B cell (primary cell): ENCODE results near the gene TEKT4. TPM values are rescaled to one million over a fixed set of nuclear protein-coding genes. Genes with fewer than 3 reads are reported as not detected.
"Not testable (repeated sequence)": the region's sequence is repeated elsewhere in the genome, so short reads cannot be mapped to it uniquely, and the experiment has no call there.

Source experiments
- ATAC-seq: fragments of 200-7000 bp; cut with Tn5 transposase; one replicate; pipeline ENCODE4 v1.10.0; 2021; ENCODE audit warnings: low read depth, mild to moderate bottlenecking, moderate number of reproducible peaks, moderate library complexity
- CTCF ChIA-PET: fragments of 350-600 bp; sonication (Branson Sonifier 250); formaldehyde crosslinking; loops from one replicate; lab custom pipeline; 2021; ENCODE audit warnings: antibody characterized with exemption, inconsistent platforms; lab: Charles Lee
- POLR2A ChIA-PET: fragments of 350-600 bp; sonication (Branson Sonifier 250); formaldehyde crosslinking; loops from one replicate; lab custom pipeline; 2021; ENCODE audit warnings: antibody characterized with exemption; lab: Charles Lee
- DNase-seq: peaks from one replicate; pipeline ENCODE4 v3.0.0; 2013
- H2AFZ ChIP-seq: 2 replicates; pipeline ENCODE4 v1.6.1; 2012; ENCODE audit warnings: mild to moderate bottlenecking, low read depth, low read length; ENCODE audit not compliant: insufficient read depth, poor library complexity, severe bottlenecking
- H3K27ac ChIP-seq, 2 donors: 1 replicate in 1 of 2; 2 replicates in 1 of 2; pipeline ENCODE4 v1.5.1; 2012 to 2013; ENCODE audit warnings: low read length in 2 of 2, mild to moderate bottlenecking in 2 of 2, moderate library complexity in 1 of 2
- H3K27me3 ChIP-seq, 4 experiments: fragments of 200-600 bp in 1 of 4; sonication (generic) in 1 of 4; replicated peaks in 1 of 4; 1 replicate in 2 of 4; 2 replicates in 2 of 4; pipeline versions ENCODE4 v1.6.1 to v1.7.0; 2013 to 2016; ENCODE audit warnings: low read length in 3 of 4, mild to moderate bottlenecking in 2 of 4, mixed read lengths in 1 of 4, moderate library complexity in 1 of 4; ENCODE audit not compliant: insufficient read depth in 4 of 4, control insufficient read depth in 3 of 4; ENCODE audit errors: control extremely low read depth in 1 of 4
- H3K36me3 ChIP-seq, 2 experiments: replicated peaks in 1 of 2; 1 replicate in 1 of 2; 2 replicates in 1 of 2; pipeline versions ENCODE4 v1.6.1 to v1.7.1; 2013; ENCODE audit warnings: low read length in 1 of 2; ENCODE audit not compliant: insufficient read depth in 2 of 2, control insufficient read depth in 1 of 2; ENCODE audit errors: control extremely low read depth in 1 of 2, extremely low read depth in 1 of 2
- H3K4me1 ChIP-seq, 2 donors: fragments of 200-600 bp in 1 of 2; sonication (generic) in 1 of 2; 1 replicate in 1 of 2; 2 replicates in 1 of 2; pipeline versions ENCODE4 v1.5.1 to v1.6.1; 2013 to 2017; ENCODE audit warnings: low read length in 2 of 2; ENCODE audit not compliant: control insufficient read depth in 2 of 2, insufficient read depth in 2 of 2
- H3K4me2 ChIP-seq: replicated peaks from 2 replicates; pipeline ENCODE3; 2012; ENCODE audit warnings: mild to moderate bottlenecking, low read depth, low read length; ENCODE audit not compliant: poor library complexity, severe bottlenecking
- H3K4me3 ChIP-seq, 5 experiments: fragments of 200-600 bp in 1 of 5; sonication (generic) in 1 of 5; 1 replicate in 3 of 5; 2 replicates in 2 of 5; pipeline versions ENCODE4 v1.5.1 to v1.7.0; 2011 to 2016; ENCODE audit warnings: low read length in 4 of 5, mild to moderate bottlenecking in 4 of 5, low read depth in 2 of 5, control low read depth in 1 of 5, moderate library complexity in 1 of 5; ENCODE audit not compliant: insufficient read depth in 1 of 5; ENCODE audit errors: control extremely low read depth in 1 of 5, extremely low read depth in 1 of 5
- H3K79me2 ChIP-seq: fragments of 200-600 bp; sonication (generic); one replicate; pipeline ENCODE4 v1.6.0; 2016; ENCODE audit warnings: low read length; ENCODE audit not compliant: control insufficient read depth, insufficient read depth
- H3K9ac ChIP-seq: fragments of 200-600 bp; sonication (generic); 2 replicates; pipeline ENCODE4 v1.6.1; 2017; ENCODE audit warnings: mild to moderate bottlenecking, low read length, moderate library complexity
- H3K9me3 ChIP-seq, 3 donors: one replicate each; pipeline versions ENCODE4 v1.6.1 to v1.7.1; 2013; ENCODE audit warnings: low read length in 2 of 3; ENCODE audit not compliant: control insufficient read depth in 2 of 3, insufficient read depth in 1 of 3; ENCODE audit errors: control extremely low read depth in 1 of 3
- H4K20me1 ChIP-seq: 2 replicates; pipeline ENCODE4 v1.6.0; 2012; ENCODE audit warnings: mild to moderate bottlenecking, low read length; ENCODE audit not compliant: insufficient read depth, control insufficient read depth, poor library complexity, severe bottlenecking
- H3K27ac Mint-ChIP-seq: one replicate; pipeline ENCODE4 v1.8.0; 2021; ENCODE audit warnings: mixed read lengths
- H3K27me3 Mint-ChIP-seq: one replicate; pipeline ENCODE4 v1.8.0; 2021; ENCODE audit warnings: mixed read lengths
- H3K4me1 Mint-ChIP-seq: one replicate; pipeline ENCODE4 v1.8.0; 2021; ENCODE audit warnings: mixed read lengths
- H3K4me3 Mint-ChIP-seq: one replicate; pipeline ENCODE4 v1.8.0; 2021; ENCODE audit warnings: mixed read lengths
- H3K9me3 Mint-ChIP-seq: one replicate; pipeline ENCODE4 v1.8.0; 2022; ENCODE audit warnings: mixed read lengths; ENCODE audit not compliant: insufficient read depth
- EZH2 ChIP-seq: IDR thresholded peaks from 2 replicates; pipeline ENCODE4 v1.6.1; 2012; ENCODE audit warnings: borderline replicate concordance, low read depth, mild to moderate bottlenecking, moderate library complexity, low read length; ENCODE audit not compliant: insufficient read depth, poor library complexity, severe bottlenecking
- WGBS: methylation state at CpG from one replicate; pipeline ENCODE4 v1.1.5; 2013; ENCODE audit warnings: missing lambda C conversion rate; ENCODE audit not compliant: insufficient coverage; 5-methylcytosine and 5-hydroxymethylcytosine counted together
- intact Hi-C: fragments of 100-400 bp; cut with micrococcal nuclease; formaldehyde crosslinking; loops from one replicate; pipeline ENCODE4 v1.10.0; 2022
- polyA plus RNA-seq: library from polyadenylated mRNA; depleted of rRNA; stranded (reverse); fragments of >200 nt; gene quantifications from 2 replicates; pipeline ENCODE4 v1.2.3, GENCODE V29; 2012
- total RNA-seq, 2 donors: library from RNA; stranded (reverse); fragments of 120-200 nt in 1 of 2; gene quantifications; 1 replicate in 1 of 2; 2 replicates in 1 of 2; pipeline versions ENCODE4 v1.2.3 to v1.2.4, GENCODE V29; 2013 to 2022
- TF ChIP-seq, protein P1 (sequence below): fragments of 200-600 bp; IDR thresholded peaks from one replicate; pipeline ENCODE4 v1.8.0; 2022; ENCODE audit warnings: antibody characterized with exemption, mild to moderate bottlenecking

TEKT4 gene
- total and polyA plus RNA-seq, 2 donors (not counting 1 experiment from before 2014, with no cell fraction given), result not detected

DNA sequence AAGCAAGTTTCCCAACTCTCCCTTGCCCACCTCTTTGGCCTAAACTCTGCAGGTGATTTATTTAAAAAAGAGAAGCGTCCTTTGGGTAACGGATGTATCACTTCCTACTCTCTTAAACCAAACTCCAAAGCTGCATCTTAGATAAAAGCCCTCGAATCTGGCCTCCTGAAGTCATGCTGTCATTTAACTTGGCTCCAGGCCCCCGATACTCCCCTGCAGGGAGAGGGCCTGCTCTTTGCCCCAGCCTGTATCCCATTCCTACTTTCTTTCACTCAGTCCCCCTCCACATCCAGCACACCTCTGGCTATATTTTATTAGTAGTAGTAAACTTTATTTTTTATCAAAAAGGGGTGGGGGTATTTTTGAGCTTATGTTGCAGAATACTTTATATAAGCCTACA is 19.0 kb downstream of the TEKT4 start:
- Histone ChIP-seq H2AFZ (no peak overlapping the region), H3K9ac (no peak overlapping the region), H4K20me1 (no peaks in the 10 kb centered on the region), H3K4me1 (no peaks in the 10 kb centered on the region), H3K79me2 (no peaks in the 10 kb centered on the region), H3K36me3 (no peaks in the 10 kb centered on the region), H3K27me3 (no peaks in the 10 kb centered on the region), H3K4me3 (no peak overlapping the region), H3K27ac (no peak overlapping the region), H3K9me3 (no peaks in the 10 kb centered on the region), H3K4me2 (no peak overlapping the region)
- Mint-ChIP-seq H3K4me1 (no peaks in the 10 kb centered on the region), H3K27me3 (peaks cover 9% of the 10 kb centered on the region), H3K9me3 (no peaks in the 10 kb centered on the region), H3K27ac (no peak overlapping the region), H3K4me3 (no peak overlapping the region)
- ATAC-seq (no peak), DNase-seq (no peak)
- CTCF ChIA-PET, result no interaction called here
- WGBS, result 10% methylated on average over 4 of the region's 4 CpGs
- intact Hi-C loops, result no loop called here
- POLR2A ChIA-PET, result no interaction called here
- TF ChIP-seq EZH2, result no peak
- TF ChIP-seq, protein P1, sequence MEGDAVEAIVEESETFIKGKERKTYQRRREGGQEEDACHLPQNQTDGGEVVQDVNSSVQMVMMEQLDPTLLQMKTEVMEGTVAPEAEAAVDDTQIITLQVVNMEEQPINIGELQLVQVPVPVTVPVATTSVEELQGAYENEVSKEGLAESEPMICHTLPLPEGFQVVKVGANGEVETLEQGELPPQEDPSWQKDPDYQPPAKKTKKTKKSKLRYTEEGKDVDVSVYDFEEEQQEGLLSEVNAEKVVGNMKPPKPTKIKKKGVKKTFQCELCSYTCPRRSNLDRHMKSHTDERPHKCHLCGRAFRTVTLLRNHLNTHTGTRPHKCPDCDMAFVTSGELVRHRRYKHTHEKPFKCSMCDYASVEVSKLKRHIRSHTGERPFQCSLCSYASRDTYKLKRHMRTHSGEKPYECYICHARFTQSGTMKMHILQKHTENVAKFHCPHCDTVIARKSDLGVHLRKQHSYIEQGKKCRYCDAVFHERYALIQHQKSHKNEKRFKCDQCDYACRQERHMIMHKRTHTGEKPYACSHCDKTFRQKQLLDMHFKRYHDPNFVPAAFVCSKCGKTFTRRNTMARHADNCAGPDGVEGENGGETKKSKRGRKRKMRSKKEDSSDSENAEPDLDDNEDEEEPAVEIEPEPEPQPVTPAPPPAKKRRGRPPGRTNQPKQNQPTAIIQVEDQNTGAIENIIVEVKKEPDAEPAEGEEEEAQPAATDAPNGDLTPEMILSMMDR, result no peak

DNA sequence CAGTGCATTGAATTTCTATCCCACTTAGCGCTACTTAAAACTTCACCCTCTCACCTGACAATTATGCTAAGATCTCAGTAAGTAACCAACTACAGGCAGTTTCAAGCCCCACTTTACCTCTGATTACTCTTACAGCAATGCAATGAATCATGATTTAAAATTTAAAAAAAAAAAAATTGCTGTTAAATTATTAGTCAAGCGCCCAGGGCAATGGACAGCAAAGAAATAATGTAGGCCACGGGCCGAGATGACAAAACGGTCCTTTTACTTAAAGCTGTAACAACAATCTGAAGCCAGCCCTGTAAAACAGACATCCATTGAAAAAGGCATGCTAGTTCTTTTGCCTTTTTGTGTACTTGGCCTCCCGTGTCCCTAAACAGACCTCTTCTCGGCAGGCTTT is 24.0 kb downstream of the TEKT4 start:
- H3K9me3 ChIP-seq, H4K20me1 ChIP-seq, H3K36me3 ChIP-seq, H2AFZ ChIP-seq, H3K79me2 ChIP-seq, H3K4me2 ChIP-seq, H3K27ac Mint-ChIP-seq, H3K4me3 Mint-ChIP-seq, H3K9me3 Mint-ChIP-seq, H3K27ac ChIP-seq, DNase-seq, intact Hi-C loops, H3K4me1 Mint-ChIP-seq, H3K4me3 ChIP-seq, H3K9ac ChIP-seq, CTCF ChIA-PET, ATAC-seq, POLR2A ChIA-PET, H3K27me3 ChIP-seq, H3K27me3 Mint-ChIP-seq, H3K4me1 ChIP-seq: not testable (repeated sequence)
- 76% methylated on average over 6 of the region's 7 CpGs for WGBS

DNA sequence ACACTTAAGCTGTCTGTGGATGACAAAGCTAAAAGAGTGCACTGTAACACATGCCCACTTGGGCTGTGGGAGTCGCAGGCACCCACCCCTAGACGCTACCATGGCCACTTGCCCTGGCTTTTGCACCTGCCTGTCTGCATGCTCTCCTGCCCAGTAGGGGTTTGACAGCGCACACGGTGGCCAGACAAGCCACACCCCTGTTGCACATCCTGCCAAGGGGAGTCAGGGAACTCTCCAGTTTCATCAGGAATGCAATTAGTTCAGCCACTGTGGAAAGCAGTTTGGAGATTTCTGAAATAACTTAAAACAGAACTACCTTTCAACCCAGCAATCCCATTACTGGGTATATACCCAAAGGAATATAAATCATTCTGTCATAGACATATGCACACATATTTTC is 35.7 kb downstream of the TEKT4 start:
- POLR2A ChIA-PET, H3K27me3 Mint-ChIP-seq, H3K27ac ChIP-seq, H3K4me3 ChIP-seq, H4K20me1 ChIP-seq, H3K4me1 ChIP-seq, CTCF ChIA-PET, H3K9me3 ChIP-seq, H3K9ac ChIP-seq, H3K9me3 Mint-ChIP-seq, H3K27ac Mint-ChIP-seq, H3K36me3 ChIP-seq, DNase-seq, H3K79me2 ChIP-seq, H2AFZ ChIP-seq, ATAC-seq, H3K27me3 ChIP-seq, H3K4me1 Mint-ChIP-seq, H3K4me3 Mint-ChIP-seq, intact Hi-C loops, H3K4me2 ChIP-seq: not testable (repeated sequence)
- 86% methylated on average over 4 of the region's 4 CpGs for whole genome bisulfite sequencing
